NCI-H1048 (cell line): ENCODE data around the gene DEFB125.
A peak's percentile ranks its signal among the peaks of the same experiment; 100 is the strongest.
"Not testable (repeated sequence)": the region's sequence is repeated elsewhere in the genome, so short reads cannot be mapped to it uniquely, and the experiment has no call there.

Experiments
- DNase-seq: peaks from one replicate; lab custom pipeline; 2025; lab: John Stamatoyannopoulos, UW

Gene DEFB125, protein sequence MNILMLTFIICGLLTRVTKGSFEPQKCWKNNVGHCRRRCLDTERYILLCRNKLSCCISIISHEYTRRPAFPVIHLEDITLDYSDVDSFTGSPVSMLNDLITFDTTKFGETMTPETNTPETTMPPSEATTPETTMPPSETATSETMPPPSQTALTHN

DNA sequence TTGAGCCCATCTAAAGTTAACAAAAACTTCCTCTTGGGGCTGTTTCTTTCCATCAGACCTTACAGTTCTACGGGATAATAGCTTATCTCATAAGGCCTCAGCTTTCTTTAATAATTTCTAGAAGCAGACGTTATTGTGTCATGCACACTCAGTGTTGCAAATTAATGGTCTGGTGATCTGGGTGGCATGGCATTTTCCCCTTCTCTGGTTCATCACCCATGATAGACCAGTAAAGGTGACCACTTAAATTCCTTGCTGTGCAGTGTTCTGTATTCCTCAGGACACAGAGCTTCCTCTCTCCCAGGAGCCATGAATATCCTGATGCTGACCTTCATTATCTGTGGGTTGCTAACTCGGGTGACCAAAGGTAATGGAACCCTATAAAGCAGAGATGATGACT is at the start of gene DEFB125:
Gene DEFB125, plus strand, starts transcription at position 272 of the 400 bp plus-strand sequence. Its CDS starts 38 bp downstream, at position 310.
- no peak for DNase-seq

DNA sequence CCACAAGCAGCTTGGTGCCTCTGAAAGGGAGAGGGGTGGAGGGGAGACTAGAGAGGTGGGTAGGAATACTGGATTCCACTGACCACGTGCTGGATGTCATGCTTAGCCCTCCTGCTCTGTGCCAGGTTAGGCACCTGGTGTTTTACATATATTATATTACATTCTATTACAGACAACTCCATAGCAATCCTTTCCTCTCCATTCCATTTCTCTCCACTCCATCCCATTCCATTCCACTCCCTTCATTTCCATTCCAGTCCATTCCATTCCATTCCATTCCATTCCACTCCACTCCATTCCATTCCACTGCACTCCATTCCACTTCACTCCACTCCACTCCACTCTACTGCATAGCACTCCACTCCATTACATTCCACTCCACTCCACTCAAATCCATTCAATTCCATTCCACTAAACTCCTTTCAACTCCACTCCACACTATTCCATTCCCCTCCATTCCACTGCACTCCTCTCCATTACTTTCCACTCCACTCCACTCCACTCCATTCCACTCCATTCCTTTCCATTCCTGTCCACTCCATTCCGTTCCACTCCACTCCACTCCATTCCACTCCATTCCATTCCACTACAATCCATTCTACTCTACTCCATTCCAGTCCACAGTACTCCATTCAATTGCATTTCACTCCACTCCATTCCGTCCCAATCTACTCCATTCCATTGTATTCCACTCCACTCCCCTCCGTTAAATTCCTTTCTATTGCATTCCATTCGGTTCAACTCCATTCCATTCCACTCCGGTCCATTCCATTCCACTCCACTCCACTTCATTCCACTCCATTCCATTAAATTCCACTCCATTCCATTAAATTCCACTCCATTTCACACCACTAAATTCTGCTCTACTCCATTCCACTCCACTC is 27.2 kb upstream of the DEFB125 start:
- DNase-seq: no peak

DNA sequence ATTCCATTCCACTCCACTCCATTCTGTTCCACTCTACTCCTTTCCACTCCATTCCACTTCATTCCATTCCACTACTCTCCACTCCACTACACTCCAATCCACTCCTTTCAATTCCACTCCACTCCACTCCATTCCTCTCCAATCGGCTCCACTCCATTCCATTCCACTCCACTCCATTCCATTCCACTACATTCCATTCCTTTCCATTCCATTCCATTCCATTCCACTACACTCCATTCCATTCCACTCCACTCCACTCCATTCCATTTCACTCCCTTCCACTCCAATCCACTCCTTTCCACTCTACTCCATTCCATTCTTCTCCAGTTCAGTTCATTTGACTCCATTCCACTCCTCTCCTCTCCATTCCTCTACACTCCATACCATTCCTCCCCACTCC is 26.2 kb upstream of the DEFB125 start:
- DNase-seq: no peak

DNA sequence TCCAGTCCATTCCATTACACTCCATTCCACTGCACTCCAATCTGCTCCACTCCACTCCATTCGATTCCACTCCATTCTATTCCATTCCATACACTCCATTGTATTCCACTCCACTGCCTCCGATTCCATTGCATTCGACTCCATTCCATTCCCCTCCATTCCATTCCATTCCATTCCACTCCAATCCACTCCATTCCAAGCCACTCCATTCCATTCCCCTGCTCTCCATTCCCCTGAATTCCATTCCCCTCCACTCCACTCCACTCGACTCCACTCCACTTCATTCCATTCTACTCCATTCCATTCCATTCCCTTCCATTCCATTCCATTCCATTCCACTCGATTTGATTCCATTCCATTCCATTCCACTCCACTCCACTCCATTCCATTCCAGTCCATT is 25.7 kb upstream of the DEFB125 start:
- DNase-seq: no peak

DNA sequence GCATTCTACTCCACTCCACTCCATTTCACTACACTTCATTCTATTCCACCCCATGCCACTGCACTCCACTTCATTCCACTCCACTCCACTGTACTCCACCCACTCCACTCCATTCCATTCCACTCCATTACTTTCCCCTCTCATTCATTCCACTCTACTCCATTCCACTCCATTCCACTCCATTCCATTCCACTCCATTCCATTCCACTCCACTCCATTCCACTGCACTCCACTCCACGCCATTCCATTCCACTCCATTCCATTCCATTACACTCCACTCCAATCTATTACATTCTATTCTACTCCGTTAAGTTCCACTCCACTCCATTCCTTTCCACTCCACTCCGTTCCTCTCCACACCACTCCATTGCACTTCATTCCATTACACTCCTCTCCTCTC is 25.0 kb upstream of the DEFB125 start:
- no peak for DNase-seq

DNA sequence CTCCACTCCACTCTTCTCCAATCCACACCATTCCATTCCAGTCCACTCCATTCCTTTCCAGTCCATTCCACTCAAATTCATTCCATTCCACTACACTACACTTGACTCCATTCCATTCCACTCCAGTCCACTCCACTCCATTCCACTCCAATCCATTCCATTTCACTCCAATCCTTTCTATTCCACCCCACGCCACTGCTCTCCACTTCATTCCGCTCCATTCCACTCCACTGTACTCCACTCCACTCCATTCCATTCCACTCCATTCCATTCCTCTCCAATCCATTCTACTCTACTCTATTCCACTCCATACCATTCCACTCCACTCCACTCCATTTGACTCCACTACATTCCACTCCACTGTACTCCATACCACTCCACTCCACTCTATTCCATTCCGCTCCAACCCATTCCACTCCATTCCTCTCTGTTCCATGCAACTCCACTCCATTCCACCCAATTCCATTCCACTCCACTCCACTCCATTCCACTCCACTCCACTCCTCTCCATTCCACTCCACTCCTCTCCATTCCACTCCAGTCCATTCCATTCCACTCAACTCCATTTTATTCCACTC is 23.4 kb upstream of the DEFB125 start:
- DNase-seq: no peak

DNA sequence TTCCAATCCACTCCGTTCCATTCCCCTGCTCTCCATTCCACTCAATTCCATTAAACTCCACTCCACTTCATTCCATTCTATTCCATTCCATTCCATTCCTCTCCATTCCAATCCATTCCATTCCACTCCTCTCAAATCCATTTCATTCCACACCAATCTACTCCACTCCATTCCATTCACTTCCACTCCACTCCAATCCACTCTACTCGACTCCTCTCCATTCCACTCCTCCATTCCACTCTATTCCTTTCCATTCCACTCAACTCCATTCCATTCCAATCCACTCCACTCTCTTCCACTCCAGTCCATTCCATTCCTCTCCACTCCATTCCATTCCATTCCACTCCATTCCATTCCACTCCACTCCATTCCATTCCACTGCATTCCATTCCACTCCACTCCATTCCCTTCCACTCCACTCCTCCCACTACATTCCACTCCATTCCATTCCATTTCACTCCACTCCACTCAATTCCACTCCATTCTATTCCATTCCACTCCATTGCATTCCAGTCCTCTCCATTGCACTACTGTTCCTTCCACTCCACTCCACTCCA is 22.6 kb upstream of the DEFB125 start:
- no peak for DNase-seq

DNA sequence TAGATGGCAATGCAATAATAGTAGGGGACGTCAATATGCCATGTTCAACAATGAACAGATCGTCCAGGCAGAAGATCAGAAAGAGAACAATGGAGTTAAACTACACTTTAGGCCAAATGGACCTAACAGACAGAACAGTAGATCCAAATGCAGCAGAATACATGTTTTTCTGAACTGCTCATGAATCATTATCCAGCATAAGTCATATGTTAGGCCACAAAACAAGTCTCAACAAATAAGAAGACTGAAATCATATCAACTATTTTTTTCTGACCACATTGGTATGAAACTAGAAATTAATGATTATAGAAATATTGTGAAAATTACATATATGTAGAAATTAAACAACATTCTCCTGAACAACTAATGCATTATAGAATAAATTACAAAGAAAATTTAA is 10.2 kb upstream of the DEFB125 start:
- no peak for DNase-seq

DNA sequence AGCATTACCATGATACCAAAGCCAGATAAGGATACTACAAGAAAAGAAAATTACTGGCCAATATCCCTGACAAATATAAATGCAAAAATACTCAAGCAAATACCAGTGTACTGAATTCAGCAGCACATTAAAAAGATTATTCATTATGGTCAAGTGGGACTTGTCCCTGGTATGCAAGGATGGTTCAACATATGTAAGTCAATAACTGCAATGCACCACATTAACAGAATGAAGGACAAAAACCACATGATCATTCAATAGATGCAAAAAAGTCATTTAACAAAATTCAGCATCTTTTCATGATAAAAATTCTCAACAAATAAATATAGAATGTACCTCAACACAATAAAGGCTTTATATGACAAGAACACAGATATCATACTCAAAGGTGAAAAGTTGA is 9.1 kb upstream of the DEFB125 start:
- DNase-seq: no peak

DNA sequence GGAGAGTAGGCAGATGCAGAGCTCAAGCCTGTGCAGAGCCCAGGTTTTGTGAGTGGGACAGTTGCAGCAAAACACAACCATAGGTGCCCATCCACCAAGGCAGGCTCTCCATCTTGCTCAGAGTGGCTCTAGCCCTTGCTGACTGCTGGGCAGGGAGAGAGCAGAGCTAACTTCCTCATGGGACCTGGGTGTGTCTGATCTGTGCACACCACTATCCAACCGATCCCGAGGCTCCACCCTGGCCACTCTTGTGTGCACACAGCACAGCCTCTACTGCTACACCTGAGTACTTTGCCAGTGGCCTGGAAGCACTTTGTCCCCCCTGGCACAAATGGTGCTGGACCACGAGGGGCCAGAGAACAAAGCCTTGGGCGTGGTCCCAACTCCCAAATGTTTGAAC is 7.9 kb upstream of the DEFB125 start:
- no peak for DNase-seq

DNA sequence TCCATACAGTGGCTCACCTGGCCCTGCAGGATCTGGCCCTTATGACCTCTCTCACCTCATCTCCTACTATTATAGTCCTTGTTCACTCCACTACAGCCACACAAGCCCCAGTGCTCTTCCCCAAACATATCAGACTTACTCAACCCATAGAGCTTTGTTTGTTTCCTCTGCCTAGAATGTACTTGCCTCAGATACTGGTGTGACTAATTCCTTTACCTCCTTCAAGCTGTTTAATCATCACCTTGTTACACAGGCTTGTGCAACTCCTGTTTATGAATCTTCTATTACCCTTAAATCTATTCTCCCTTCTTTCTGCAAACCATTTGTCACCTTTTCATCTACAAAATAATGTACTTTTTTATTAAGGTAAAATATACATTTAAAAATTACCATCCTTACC is 3.2 kb downstream of the DEFB125 start:
- DNase-seq: no peak

DNA sequence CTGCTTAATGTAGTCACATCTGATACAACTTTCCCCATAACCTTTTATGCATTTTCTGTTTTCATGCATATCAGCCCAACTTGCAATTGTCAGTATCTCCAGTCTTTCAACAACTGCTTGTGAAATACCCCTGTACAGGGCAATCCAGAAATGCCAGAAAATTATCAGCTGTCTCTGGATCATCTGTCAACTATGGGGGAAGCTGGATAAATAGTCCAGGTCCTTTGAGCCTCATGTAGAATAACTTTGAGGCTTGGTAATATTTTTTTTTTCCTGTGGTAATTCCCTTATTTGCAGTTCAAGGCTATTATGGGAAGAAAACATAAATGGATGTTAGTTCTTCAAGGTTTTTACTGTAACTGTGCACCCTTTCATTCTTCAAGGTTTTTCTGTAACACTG is 6.2 kb downstream of the DEFB125 start:
- no peak for DNase-seq

DNA sequence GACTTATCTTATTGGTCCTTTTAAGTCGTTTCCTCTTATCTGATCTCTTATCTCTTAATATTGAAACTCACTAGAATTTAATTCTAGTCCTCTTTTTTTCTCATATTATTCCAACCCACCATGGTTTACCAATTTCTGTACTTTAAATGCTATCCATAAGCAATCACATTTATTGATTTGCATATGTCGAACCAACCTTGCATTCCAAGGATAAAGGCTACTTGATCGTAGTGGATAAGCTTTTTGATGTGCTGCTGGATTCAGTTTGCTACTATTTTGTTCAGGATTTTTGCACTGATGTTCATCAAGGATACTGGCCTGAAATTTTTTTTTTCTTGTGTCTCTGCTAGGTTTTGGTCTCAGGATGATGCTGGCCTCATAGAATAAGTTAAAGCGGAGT is 7.7 kb downstream of the DEFB125 start:
- DNase-seq: no peak

DNA sequence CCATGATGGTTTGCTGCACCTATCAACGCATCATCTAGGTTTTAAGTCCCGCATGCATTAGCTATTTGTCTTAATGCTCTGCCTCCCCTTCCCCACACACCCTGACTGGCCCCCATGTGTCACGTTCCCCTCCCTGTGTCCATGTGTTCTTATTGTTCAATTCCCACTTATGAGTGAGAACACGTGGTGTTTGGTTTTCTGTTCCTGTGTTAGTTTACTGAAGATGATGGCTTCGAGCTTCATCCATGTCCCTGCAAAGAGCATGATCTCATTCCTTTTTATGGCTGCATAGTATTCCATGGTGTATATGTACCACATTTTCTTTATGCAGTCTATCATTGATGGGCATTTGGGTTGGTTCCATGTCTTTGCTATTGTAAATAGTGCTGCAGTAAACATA is 10.2 kb downstream of the DEFB125 start:
- DNase-seq: not testable (repeated sequence)

DNA sequence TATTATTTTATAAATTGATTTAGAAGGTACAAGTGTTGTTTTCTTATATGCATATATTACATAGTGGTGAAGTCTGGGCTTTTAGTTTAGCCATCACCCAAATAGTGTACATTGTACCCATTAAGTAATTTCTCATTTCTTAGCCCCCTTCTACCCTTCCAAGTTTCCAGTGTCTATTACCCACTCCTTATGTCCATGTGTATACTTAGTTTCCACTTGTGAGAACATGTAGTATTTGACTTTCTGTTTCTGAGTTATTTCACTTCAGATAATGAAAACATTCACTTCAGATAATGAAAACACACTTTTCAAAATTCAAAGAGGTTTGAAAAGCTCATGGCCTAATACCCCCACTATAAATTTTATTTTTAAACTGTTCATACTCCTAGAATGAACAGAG is 14.5 kb downstream of the DEFB125 start:
- no peak for DNase-seq

DNA sequence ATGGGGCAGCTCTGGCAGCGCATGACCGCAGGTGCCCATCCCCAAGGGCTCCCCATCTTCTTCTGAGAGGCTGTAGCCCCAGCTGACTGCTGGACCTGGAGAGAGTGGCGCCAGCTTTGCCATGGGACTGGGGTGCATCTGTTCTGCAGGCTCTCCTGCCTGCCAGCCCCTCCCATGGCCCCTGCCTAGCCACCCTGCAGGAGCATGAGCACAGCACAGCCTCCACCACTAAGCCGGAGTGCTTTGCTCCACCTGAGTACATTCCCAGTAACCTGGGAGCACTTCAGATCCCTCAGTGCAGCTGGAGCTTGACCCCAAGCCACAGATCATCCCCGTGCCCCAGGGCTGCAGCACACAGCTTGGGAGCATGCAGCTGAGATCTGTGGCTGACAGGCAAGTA is 16.0 kb downstream of the DEFB125 start:
- DNase-seq: no peak

DNA sequence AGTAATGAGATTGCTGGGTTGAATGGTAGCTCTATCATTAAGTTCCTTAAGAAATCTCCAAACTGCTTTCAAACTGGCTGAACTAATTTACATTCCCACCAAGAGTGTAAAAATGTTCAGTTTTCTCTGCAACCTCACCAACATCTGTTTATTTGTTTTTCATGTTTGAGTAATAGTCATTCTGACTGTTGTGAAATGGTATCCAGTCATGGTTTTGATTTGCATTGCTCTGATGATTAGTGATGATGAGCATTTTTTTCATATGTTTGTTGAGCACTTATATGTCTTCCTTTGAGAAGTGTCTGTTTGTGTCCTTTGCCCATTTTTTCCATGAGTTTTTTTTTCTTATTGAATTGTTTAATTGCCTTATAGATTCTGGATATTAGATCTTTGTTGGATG is 24.9 kb downstream of the DEFB125 start:
- no peak for DNase-seq

DNA sequence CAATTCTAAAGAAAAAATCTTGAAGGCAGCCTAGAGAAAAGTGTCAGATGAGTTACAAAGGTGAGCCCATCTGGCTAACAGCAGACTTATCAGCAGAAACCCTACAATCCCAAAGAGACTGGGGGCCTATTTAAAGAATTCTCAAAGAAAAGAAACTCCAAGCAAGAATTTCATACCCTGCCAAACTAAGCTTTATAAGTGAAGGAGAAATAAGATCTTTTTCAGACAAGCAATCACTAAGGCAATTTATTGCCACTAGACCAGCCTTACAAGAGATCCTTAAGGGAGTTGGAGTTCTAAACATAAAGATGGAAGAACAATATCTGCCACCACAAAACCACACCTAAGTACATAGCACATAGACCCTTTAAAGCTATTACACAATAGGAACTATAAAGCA is 30.0 kb downstream of the DEFB125 start:
- no peak for DNase-seq

DNA sequence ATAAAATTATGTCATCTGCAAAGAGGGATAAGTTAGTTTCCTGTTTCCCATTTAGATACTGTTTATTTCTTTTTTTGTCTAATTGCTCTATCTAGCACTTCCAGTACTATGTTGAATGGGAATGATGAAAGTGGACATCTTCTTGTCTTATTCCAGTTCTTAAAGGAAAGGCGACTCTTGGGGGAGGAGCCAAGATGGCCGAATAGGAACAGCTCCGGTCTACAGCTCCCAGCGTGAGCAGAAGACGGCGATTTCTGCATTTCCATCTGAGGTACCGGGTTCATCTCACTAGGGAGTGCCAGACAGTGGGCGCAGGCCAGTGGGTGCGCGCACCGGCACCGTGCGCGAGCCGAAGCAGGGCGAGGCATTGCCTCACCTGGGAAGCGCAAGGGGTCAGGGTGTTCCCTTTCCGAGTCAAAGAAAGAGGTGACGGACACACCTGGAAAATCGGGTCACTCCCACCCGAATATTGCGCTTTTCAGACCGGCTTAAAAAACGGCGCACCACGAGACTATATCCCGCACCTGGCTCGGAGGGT is 42.4 kb downstream of the DEFB125 start:
- DNase-seq: not testable (repeated sequence)

DNA sequence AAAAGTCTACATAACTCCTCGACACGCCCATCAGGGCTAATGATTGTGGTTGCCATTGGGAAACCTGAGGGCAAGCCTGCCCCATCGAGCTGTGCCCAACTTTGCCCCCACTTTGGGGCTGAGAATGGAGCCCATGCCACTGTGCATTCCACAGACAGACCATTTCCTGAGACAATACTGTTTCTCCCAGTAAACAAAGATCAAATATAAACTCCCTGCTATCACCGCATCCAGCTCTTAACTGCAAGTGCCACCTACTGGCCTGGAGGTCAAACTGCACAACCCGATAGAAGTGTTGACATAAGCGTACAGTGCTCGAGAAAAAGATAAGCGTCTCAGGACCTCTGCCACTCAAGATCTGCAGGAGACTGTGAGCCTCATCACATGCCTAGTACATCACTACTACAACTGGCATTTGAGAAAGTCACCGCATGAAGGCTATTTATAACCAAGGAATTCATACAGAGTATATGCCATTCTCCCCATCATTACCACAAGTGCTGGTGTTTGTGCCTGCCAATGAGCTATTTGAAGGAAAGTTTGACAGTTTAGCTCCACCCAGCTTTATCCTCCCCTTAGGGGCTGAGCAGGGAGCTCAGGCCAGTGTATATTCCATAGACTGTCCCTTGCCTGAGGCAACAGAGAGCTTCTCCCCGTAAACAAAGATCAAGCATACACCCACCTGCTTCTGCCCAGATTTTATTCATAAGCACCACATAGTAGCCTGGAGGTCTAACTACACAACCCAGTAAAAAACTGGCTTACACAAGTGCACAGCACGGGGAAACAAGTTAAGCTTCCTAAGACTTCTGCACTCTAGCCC is 50.4 kb downstream of the DEFB125 start:
- DNase-seq: peak; percentile 23

DNA sequence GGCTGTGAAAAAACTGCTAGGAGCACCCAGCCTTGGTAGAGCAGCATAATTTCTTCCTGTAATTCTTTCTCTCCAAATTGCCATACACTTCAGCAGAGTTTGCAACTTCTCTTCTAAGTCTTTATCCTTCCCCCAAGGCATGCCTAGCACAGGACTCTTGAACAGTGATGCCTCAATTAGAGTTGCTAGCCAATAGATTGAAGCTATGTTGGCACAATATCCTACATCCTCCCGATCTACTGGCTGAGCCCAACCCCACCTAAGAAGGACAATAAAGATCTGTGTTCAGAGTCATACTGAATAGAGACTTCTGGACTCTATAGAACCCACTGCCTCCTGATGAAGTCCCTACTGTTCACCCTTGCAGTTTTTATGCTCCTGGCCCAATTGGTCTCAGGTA is 54.8 kb downstream of the DEFB125 start, which contains the start of gene DEFB126:
Gene DEFB126, plus strand, starts transcription at position 301 of the 400 bp plus-strand sequence. Its CDS starts 39 bp downstream, at position 340.
- DNase-seq: no peak

DNA sequence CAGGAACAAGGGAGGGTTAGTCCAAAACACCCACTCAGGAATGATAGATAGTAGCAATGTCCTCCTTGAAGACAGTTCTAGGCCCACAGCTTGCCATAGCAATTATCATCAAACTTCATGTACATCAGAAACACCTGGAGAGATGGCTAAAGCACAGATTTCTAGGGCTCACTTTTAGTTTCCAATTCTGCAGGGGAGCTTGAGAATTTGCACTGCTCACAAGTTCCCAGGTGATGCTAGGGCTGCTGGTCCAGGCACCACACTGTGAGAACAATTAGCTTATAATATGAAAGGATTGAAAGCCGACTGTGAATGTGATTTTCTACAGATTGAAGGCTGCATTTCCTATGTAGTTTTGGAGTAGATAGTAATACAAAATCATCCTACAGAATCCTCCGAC is 58.4 kb downstream of the DEFB125 start:
- DNase-seq: no peak
